Stimulated activated naive CD4-positive, alpha-beta T cell treated with Interleukin-2 at 50 U/mL for 16 hours (primary cell): Measurements from ENCODE around the gene CTNNBIP1.

Experiments used
- DNase-seq: peaks from one replicate; lab custom pipeline; 2025; lab: John Stamatoyannopoulos, UW

Gene CTNNBIP1

GRCh38 chr1:9852410-9853248 lies 57.4 kb downstream of the CTNNBIP1 start:
- DNase-seq: no peak

GRCh38 chr1:9852004-9852403 lies 58.1 kb downstream of the CTNNBIP1 start:
- DNase-seq: no peak

DNA sequence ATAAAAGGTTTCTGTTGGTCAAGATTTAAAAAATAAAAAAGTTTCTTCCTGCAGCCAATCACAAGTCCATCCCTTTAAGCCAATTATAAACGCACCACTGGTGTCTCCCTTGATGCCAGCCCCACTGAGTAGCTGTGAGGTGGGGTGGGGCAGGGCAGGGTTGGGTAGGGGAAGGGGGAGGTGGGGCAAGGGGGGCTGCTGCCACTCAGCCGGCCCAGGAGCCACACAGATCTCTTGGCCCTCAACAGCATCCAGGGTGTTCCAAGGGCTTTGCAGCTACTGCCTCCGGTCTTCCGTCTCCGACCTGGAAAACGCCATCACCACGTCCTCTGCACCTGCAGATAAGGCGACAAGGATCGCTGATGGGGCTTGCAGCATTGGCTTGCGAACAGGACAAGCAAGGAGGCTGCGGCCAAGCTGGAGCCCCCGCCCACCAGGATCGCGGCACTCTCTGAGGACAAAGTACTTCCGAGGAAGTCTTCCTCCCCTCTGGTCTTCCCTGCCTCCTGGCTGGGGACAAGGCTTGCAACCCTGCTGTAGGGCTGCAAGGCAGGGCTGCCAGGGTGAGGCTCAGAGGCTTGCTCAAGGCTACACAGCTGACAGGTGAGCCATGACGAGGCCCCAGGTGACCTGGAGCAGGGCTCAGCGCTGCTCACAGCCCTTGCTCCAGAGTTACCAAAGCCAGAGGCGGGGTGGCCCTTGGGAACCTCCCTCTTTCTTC lies 59.5 kb downstream of the CTNNBIP1 start:
- no peak for DNase-seq

GRCh38 chr1:9849691-9850441 lies 60.2 kb downstream of the CTNNBIP1 start:
- no peak for DNase-seq

- DNase-seq: no peak
Observed at GRCh38 chr1:9848022-9848421, 62.0 kb downstream of the CTNNBIP1 start.

GRCh38 chr1:9847269-9847668 lies 62.8 kb downstream of the CTNNBIP1 start:
- DNase-seq: no peak

DNA sequence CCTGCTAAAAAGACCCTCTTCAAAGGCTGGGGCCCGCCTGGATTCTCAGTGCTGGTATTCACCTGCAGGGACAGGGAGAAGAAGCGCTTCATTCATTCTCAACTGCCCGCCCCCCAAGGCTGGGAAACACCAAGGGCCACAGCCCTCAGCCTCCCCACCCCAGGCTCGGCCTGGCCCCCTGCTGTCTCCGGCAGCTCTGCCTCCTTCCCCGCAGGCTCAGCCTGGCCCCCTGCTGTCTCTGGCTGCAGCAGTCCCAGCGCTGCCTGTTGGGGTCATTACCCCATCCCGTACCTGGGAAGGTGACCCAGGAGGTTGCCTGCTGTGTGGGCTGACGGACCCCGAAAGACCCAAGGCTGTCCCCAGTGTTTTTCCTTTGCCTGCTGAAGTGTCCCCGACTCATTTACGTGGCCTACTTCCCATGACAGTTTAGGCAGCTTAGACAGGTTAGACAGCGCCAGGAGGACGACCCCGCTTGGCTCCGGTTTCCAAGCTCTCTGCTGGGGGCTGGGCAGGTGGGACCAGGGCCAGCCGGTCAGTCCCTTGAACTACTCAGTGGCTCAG lies 63.4 kb downstream of the CTNNBIP1 start:
- DNase-seq: no peak

- DNase-seq: no peak
Observed at GRCh38 chr1:9845914-9846313, 64.2 kb downstream of the CTNNBIP1 start.

DNA sequence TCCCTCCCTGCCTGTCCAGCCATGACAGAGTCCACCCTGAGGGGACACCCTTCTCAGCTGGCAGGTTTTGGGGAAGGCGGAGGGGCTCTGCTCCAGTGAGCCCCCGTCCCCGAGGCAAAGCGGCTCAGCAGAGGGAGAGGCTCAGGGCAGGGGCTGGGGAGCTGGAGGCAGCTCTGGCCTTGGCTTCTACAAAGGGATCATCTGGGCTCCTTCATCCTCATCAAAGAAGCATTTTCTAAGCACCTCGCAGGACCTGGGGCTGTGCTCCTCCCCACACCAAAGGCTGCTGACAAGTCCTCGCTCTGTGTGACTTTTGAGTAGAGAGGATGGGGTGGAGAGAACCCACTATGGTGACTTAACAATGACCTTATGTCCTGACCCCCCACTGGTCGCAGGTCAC lies 65.3 kb downstream of the CTNNBIP1 start:
- no peak for DNase-seq

- no peak for DNase-seq
Observed at GRCh38 chr1:9844106-9844505, 66.0 kb downstream of the CTNNBIP1 start.

DNA sequence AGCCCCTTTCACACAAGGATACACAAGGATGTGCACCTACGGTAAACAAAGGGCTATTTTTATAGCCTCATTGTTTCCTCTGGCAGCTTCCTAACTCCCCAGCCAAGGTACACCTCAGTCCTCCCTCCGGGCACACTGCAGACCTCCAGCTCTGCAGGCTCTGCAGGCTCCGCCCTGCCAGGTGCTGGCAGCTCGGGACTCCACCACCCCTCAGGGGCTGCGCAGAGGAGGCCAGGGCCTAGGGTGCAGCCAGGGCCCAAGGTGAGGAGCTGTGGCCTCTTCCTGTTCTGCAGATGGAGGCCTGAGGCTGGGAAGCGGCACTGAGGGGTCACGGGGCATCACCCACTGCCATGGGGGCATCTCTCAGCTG lies 66.5 kb downstream of the CTNNBIP1 start:
- no peak for DNase-seq

DNA sequence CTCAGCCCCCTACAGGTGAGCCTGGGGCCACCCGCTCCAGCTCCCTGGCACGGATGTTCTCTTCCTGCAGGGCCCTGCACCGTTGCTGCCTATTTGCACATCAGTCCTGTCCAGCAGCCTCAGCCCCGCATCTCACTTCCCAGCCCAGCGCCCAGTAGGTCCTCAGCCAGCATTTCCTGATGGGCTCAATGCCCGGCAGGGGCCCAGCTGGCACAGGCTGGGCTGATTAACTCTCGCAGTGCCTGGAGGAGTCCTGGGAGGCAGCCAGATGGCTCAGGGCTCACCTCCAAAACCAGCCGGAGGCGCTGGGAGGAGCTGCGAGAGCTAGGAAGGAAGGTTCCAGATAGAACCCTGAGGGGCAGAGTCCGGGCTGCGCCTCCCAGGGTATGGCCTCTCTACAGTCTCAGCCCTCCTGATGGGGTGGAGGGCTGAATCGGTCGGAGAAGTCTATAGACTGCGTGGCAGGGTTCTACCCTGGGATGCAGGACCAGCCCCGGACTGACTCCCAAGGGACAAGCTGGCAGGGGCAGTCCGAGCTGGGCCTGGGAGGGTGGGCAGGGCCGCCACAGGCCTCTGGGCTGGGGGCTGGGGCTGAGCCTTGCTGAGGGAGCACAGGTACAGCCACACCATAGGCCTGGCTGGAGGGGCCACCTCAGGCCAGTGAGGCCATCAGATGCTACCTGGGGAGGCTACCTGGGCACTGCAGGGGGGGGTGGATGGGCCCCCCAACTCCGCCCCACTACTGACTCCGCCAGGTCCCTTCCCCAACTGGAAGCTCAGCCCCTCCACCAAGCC lies 67.1 kb downstream of the CTNNBIP1 start:
- no peak for DNase-seq

DNA sequence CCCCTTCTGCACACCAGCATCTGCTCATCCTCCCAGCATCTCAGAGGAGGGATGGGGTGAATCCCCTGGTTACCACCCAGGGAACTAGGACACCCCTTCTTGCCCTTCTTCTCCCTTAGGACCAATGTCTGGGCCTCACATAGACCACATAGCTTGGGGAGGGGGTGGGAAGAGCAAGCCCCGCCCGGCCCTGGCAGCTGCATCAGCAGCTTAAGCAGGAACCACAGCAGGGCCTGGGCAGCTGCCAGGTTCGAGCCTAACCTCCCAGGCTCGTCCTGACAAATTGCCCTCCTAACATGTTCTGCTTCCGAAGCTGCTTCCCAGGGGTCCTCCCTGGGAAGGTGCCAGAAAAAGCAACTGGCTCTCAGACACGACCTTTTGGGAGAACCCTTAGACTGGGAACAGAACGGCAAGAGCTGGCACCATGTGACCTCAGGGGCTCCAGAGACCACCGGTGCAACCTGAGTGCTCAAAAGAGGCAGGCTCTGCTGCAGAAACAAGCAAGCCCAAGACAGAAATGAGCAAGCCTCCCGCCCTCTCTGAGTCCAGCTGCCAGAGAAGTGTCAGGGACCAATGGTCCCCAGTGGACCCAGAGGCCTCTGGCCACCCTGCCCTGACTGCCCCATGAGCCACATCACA lies 67.9 kb downstream of the CTNNBIP1 start:
- no peak for DNase-seq

- DNase-seq: no peak
Observed at GRCh38 chr1:9841460-9841859, 68.6 kb downstream of the CTNNBIP1 start.

- DNase-seq: no peak
Observed at GRCh38 chr1:9840176-9840575, 69.9 kb downstream of the CTNNBIP1 start.

GRCh38 chr1:9838946-9839345 lies 71.1 kb downstream of the CTNNBIP1 start:
- DNase-seq: no peak

- DNase-seq: no peak
Observed at GRCh38 chr1:9836632-9836960, 73.5 kb downstream of the CTNNBIP1 start.

DNA sequence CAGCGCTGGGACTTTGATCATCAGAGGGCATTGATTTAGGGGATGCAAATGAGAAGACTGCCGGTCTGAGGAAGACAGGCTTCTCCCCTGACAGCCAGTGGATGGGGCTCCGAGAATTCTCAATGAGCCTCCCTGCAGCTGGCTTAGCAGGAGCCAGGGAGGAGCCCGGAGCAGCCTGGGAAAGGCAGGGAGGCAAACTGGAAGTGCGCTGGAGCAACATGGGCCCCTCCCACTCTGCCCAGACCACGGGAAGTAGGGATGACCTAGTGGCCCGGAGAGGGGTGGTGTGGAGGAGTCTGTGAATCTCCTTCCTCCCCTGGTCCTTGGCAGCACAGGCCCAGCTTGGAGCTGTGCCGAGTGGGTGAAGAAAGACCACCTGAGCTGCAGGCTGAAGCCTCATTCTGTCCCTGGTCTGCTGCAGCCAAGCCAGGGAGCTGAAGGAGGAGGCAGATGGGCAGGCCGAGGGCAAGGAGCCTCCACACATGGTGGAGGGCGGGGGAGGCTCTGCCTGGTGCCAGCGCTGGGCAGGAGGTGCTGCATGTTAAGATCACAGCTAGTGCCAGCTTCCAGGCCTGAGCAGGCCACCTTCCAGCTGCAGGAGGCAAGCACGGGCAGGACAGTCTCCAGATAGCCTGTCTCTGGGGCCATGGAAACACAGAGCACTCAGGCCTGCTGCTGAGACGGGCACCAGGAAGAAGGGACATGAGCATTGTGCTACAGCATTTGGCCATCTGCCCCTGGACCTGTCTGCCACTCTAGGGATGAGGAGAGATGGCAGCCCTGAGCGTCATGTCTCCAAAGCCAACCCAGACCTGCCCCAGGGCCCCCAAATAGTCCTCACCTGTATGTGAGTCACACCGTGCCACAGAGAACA lies 74.1 kb downstream of the CTNNBIP1 start:
- DNase-seq: no peak

GRCh38 chr1:9835404-9835757 lies 74.7 kb downstream of the CTNNBIP1 start:
- DNase-seq: no peak

DNA sequence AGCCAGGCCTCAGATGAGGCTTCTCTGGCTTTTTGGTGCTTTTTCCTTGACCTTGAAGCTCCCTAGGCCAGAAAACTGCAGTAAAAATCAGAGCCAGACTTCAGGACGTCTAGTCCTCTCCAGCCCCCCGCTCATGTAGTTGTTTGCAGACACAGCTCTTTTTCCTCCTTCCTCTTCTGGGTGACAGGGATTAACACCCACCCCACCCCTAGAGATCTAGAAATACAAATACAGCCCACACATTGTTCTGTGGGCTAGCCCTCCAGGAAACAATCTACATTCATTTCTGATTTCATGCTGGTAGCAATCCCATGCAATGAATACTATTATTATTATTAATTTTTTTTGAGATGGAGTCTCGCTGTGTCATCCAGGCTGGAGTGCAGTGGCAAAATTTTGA lies 76.4 kb downstream of the CTNNBIP1 start:
- no peak for DNase-seq
